Prostate gland (tissue), 2 donors: ENCODE measurements around the gene AP3D1. TPM values are rescaled to one million over a fixed set of nuclear protein-coding genes. Genes with fewer than 3 reads are reported as not detected.

Experiments used
- DNase-seq: peaks from one replicate; pipeline ENCODE4 v3.0.0-alpha.2; 2019; ENCODE audit warnings: low spot score
- H3K27ac ChIP-seq, 2 donors: fragments of 200-600 bp; sonication (generic); 2 replicates each; pipeline ENCODE4 v1.5.1; 2017 to 2019
- H3K27me3 ChIP-seq: fragments of 200-600 bp; sonication (generic); replicated peaks from 2 replicates; pipeline ENCODE4 v1.5.1; 2019; ENCODE audit not compliant: insufficient read depth
- H3K36me3 ChIP-seq, 2 donors: fragments of 200-600 bp; sonication (generic); 1 replicate in 1 of 2; 2 replicates in 1 of 2; pipeline versions ENCODE4 v1.5.1 to v1.8.1; 2017 to 2019
- H3K4me1 ChIP-seq: fragments of 200-600 bp; sonication (generic); replicated peaks from 2 replicates; pipeline ENCODE4 v1.5.1; 2019
- H3K4me3 ChIP-seq, 2 donors: fragments of 200-600 bp; sonication (generic); 2 replicates each; pipeline ENCODE4 v1.5.1; 2017 to 2019
- H3K9me3 ChIP-seq: fragments of 200-600 bp; sonication (generic); 2 replicates; pipeline ENCODE4 v1.5.1; 2017
- POLR2A ChIP-seq: fragments of 450-650 bp; IDR thresholded peaks from one replicate; pipeline ENCODE4 v1.6.1; 2016; ENCODE audit warnings: antibody characterized with exemption, mild to moderate bottlenecking
- POLR2AphosphoS5 ChIP-seq: sonication (generic); formaldehyde crosslinking; IDR thresholded peaks from one replicate; pipeline ENCODE4 v1.6.1; 2017; ENCODE audit warnings: antibody characterized with exemption
- WGBS: methylation state at CpG from one replicate; pipeline ENCODE4 v1.1.5; 2018; 5-methylcytosine and 5-hydroxymethylcytosine counted together
- intact Hi-C: fragments of 100-400 bp; cut with DNase I; formaldehyde crosslinking; loops from one replicate; pipeline ENCODE4 v1.14.2; 2022
- total RNA-seq, 2 donors: library from RNA; depleted of rRNA; stranded (reverse); fragments of >200 nt; gene quantifications; one replicate each; pipeline ENCODE4 v1.1.0, GENCODE V29; 2016
- TF ChIP-seq, protein P1 (sequence below), 4 experiments: fragments of 200-600 bp in 2 of 4; fragments of 450-650 bp in 2 of 4; sonication (generic) in 2 of 4; IDR thresholded peaks; 1 replicate in 3 of 4; 2 replicates in 1 of 4; pipeline ENCODE4 v1.5.1; 2016 to 2019; ENCODE audit warnings: antibody characterized with exemption in 4 of 4, mild to moderate bottlenecking in 2 of 4, moderate library complexity in 2 of 4

The AP3D1 gene
- total RNA-seq, 2 donors from 2014 or later, result 115 to 178 TPM

GRCh38 chr19:2109046-2109864, 42.1 kb downstream of the AP3D1 start:
- WGBS, result 90% methylated on average over 31 of the region's 31 CpGs
- intact Hi-C loops, result no loop called here
- DNase-seq, result no peak
- TF ChIP-seq POLR2A (no peak), POLR2AphosphoS5 (no peak)
- TF ChIP-seq, protein P1, sequence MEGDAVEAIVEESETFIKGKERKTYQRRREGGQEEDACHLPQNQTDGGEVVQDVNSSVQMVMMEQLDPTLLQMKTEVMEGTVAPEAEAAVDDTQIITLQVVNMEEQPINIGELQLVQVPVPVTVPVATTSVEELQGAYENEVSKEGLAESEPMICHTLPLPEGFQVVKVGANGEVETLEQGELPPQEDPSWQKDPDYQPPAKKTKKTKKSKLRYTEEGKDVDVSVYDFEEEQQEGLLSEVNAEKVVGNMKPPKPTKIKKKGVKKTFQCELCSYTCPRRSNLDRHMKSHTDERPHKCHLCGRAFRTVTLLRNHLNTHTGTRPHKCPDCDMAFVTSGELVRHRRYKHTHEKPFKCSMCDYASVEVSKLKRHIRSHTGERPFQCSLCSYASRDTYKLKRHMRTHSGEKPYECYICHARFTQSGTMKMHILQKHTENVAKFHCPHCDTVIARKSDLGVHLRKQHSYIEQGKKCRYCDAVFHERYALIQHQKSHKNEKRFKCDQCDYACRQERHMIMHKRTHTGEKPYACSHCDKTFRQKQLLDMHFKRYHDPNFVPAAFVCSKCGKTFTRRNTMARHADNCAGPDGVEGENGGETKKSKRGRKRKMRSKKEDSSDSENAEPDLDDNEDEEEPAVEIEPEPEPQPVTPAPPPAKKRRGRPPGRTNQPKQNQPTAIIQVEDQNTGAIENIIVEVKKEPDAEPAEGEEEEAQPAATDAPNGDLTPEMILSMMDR (IDR thresholded peaks at IDR 0.05), result no peak
- H3K36me3 ChIP-seq, result peaks cover 36 to 64% of the 10 kb centered on the region in 2 donors
- no peak overlapping the region for H3K4me3 ChIP-seq
- H3K27ac ChIP-seq, result no peak overlapping the region
- no peaks in the 10 kb centered on the region for H3K27me3 ChIP-seq
- no peaks in the 10 kb centered on the region for H3K9me3 ChIP-seq
- no peaks in the 10 kb centered on the region for H3K4me1 ChIP-seq

DNA sequence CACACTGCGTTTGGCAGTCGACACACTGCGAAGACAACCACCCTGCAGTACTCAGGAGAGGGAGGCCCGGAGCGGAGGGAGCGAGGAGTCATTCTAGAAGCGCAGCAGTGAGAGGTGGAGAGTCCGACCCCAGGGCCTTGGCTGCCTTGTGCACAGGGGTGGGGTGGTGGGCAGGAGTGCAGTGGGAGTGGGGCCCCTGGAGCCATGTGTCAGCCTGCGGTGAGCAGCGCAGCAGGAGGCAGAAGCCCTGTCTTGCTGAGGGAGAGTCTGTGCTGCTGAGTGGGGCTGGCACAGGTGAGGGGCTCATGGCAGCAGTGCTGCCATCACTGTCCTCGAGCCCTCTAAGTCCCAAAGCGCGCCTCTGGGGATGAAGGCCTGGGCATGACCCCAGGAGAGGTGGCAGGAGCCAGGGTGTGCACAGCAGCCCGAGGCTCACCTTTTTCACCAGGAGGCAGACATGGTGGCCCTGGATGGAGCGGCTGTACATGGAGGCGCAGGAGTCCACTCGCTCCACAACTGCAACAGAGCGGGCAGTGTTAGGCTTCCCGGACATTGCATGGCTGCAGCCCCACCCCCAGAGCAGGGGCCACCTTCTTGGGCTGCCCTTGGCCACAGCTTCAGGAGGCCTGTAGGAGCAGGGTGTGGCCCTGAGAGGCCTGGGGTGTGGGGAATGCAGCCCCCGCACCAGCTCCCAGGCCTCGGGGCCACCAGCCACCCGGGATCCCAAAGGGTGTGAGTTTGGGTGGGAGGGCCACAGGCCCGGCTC, 42.9 kb downstream of the AP3D1 start:
- 94% methylated on average over 23 of the region's 23 CpGs for WGBS
- Histone ChIP-seq H3K27me3 (no peaks in the 10 kb centered on the region), H3K36me3 (peaks cover 30 to 57% of the 10 kb centered on the region in 2 donors), H3K4me3 (no peak overlapping the region), H3K27ac (no peak overlapping the region), H3K4me1 (no peaks in the 10 kb centered on the region), H3K9me3 (no peaks in the 10 kb centered on the region)
- TF ChIP-seq POLR2AphosphoS5, result no peak
- no peak for TF ChIP-seq POLR2A
- TF ChIP-seq, protein P1 (IDR thresholded peaks at IDR 0.05), result no peak
- intact Hi-C loops, result no loop called here
- DNase-seq, result no peak

DNA sequence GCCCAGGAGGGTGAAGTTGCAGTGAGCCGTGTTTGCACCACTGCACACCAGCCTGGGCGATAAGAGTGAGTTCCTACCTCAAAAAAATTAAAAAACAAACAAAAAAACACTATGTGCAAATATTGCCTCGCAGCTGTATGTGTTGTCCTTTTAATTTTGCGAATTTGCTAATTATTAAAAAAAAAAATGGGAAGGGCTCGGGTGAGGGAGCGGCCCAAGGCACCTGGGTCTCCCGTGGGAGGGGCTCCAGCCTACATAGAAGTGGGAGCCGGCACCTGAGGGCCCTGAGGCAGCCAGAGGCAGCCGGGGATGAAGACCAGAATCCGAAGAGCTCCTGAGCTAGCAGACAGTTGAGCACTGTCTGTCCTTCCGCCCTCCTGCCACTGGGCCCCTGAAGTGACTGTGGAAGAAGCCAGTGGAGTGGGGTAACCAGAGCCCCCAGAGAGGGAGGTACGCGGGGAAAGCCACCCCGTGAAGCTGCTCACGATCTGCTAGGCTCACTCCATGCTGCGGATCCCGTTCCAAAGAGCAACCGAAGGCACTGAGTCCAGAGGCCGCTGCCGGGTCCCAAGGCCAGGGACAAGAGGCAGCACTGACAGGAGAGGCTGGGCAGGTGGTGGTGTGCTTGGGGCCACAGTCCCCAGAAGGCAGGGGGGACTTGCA, 48.2 kb downstream of the AP3D1 start:
- Histone ChIP-seq H3K36me3 (peaks cover 9 to 16% of the 10 kb centered on the region in 2 donors), H3K27me3 (no peaks in the 10 kb centered on the region), H3K27ac (no peak overlapping the region), H3K9me3 (no peaks in the 10 kb centered on the region), H3K4me3 (no peak overlapping the region), H3K4me1 (no peaks in the 10 kb centered on the region)
- no peak for DNase-seq
- intact Hi-C loops, result no loop called here
- TF ChIP-seq, protein P1 (IDR thresholded peaks at IDR 0.05), result no peak
- no peak for TF ChIP-seq POLR2A
- TF ChIP-seq POLR2AphosphoS5, result no peak
- 83% methylated on average over 20 of the region's 20 CpGs for WGBS

GRCh38 chr19:2101417-2102335, 49.7 kb downstream of the AP3D1 start:
- H3K4me3 ChIP-seq, result no peak overlapping the region
- H3K27ac ChIP-seq, result no peak overlapping the region
- H3K27me3 ChIP-seq, result no peaks in the 10 kb centered on the region
- WGBS, result 86% methylated on average over 42 of the region's 45 CpGs
- DNase-seq, result no peak
- H3K9me3 ChIP-seq, result no peaks in the 10 kb centered on the region
- no peak for TF ChIP-seq POLR2A
- TF ChIP-seq, protein P1 (IDR thresholded peaks at IDR 0.05), result no peak
- peaks cover 4 to 13% of the 10 kb centered on the region in 2 donors for H3K36me3 ChIP-seq
- no peaks in the 10 kb centered on the region for H3K4me1 ChIP-seq
- intact Hi-C loops, result no loop called here
